GM21723 (cell line): ENCODE results near the gene CCDC116.
"Not testable (repeated sequence)": the region's sequence is repeated elsewhere in the genome, so short reads cannot be mapped to it uniquely, and the experiment has no call there.

Experiments used
- ATAC-seq: cut with Tn5 transposase; IDR thresholded peaks from one replicate; pipeline ENCODE4 v1.9.1; 2021; ENCODE audit warnings: mild to moderate bottlenecking, moderate library complexity; ENCODE audit not compliant: unreplicated experiment

CCDC116 gene

GRCh38 chr22:21632237-21632895 lies at the start of gene CCDC116:
Gene CCDC116, plus strand, starts transcription at chr22:21632760. Its CDS starts 422 bp downstream, at chr22:21633182.
- no peak for ATAC-seq

GRCh38 chr22:21582801-21583740 lies 49.5 kb upstream of the CCDC116 start:
- no peak for ATAC-seq

GRCh38 chr22:21585389-21585788 lies 47.2 kb upstream of the CCDC116 start:
- ATAC-seq: no peak

- ATAC-seq: peak; percentile 90
Measured at GRCh38 chr22:21587803-21588611, 44.6 kb upstream of the CCDC116 start.

GRCh38 chr22:21589396-21589795 lies 43.2 kb upstream of the CCDC116 start:
- ATAC-seq: no peak

- ATAC-seq: no peak
Measured at GRCh38 chr22:21590809-21591641, 41.5 kb upstream of the CCDC116 start.

- no peak for ATAC-seq
Measured at GRCh38 chr22:21591695-21592094, 40.9 kb upstream of the CCDC116 start.

- ATAC-seq: no peak
Measured at GRCh38 chr22:21592422-21592821, 40.1 kb upstream of the CCDC116 start.

- ATAC-seq: no peak
Measured at GRCh38 chr22:21593406-21594232, 38.9 kb upstream of the CCDC116 start.

- ATAC-seq: no peak
Measured at GRCh38 chr22:21594865-21595452, 37.6 kb upstream of the CCDC116 start.

- ATAC-seq: not testable (repeated sequence)
Measured at GRCh38 chr22:21596356-21597135, 36.0 kb upstream of the CCDC116 start.

GRCh38 chr22:21598302-21598701 lies 34.3 kb upstream of the CCDC116 start:
- ATAC-seq: no peak

- no peak for ATAC-seq
Measured at GRCh38 chr22:21599053-21599893, 33.3 kb upstream of the CCDC116 start.

GRCh38 chr22:21602579-21602978 lies 30.0 kb upstream of the CCDC116 start:
- ATAC-seq: no peak

GRCh38 chr22:21603973-21604372 lies 28.6 kb upstream of the CCDC116 start:
- no peak for ATAC-seq

- ATAC-seq: no peak
Measured at GRCh38 chr22:21605887-21606564, 26.5 kb upstream of the CCDC116 start.

GRCh38 chr22:21606775-21607174 lies 25.8 kb upstream of the CCDC116 start:
- ATAC-seq: no peak
